Choroid plexus epithelial cell (primary cell): ENCODE data around the gene KIAA0753.
"Not testable (repeated sequence)": the region's sequence is repeated elsewhere in the genome, so short reads cannot be mapped to it uniquely, and the experiment has no call there.

ENCODE experiments used
- DNase-seq: peaks from one replicate; pipeline ENCODE4 v3.0.0-alpha.2; 2010; ENCODE audit warnings: low read depth
- H3K4me3 ChIP-seq: 2 replicates; pipeline ENCODE4 v1.5.1; 2011; ENCODE audit warnings: low read depth, mild to moderate bottlenecking, control low read depth, low read length, moderate library complexity
- CTCF ChIP-seq: conservative IDR thresholded peaks from 2 replicates; pipeline ENCODE4 v1.5.1; 2011; ENCODE audit warnings: low read depth, mild to moderate bottlenecking, control low read depth, inconsistent platforms, low read length, moderate library complexity

Gene KIAA0753

DNA sequence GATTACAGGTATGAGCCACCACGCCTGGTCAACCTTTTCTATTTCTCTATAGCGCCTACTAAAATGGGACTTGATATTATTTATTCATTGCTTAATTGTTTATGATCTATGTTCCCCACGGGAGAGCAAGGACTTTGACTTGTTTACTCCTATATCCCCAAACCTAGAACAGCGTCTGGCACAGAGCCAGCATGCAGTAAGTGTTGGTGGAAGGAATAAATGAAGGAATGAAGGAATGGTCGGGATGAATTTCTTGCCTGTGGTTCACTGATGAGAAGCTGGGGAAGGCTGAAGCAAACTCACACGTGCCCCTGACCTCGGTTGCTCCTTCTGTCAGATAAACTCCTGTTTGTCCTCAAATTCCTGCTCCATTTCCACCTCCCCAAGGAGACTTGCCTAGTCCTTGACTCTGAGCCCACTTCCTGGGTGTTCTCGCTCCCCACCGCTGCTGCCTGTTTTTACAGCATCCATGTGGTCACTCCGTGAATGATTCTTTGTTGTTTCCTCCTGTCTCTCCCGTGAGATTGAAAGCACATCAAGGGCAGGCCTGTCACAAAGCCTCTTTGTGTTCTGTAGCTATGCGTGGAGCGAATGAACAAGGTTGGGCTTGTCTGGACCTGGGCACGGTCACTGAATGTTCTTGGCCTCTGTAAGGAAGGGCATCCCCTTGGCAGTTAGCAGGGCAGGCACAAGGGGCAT, 28.4 kb upstream of the KIAA0753 start:
- H3K4me3 ChIP-seq: no peak overlapping the region
- DNase-seq: no peak
- no peak for TF ChIP-seq CTCF

GRCh38 chr17:6668219-6668618, 27.7 kb upstream of the KIAA0753 start:
- TF ChIP-seq CTCF: no peak
- H3K4me3 ChIP-seq: no peak overlapping the region
- no peak for DNase-seq

DNA sequence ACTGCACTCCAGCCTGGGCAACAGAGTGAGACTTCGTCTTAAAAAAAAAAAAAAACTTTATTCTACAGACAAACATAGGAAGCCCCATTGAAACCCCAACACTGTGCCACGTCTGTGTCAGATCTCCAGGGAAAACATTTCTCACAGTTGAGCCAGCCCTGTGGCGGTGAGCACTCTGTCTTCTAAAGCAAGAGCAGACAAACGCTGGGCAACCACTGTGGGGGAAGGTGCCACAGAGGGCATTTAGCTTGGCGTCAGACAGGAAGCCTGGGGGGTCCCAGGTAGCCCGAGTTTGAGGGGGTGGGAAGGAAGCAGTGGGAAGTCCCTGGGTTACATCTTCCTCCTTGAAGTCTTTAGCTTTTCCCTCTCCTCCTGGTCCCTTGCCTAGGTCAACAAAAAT, 27.0 kb upstream of the KIAA0753 start:
- H3K4me3 ChIP-seq: no peak overlapping the region
- TF ChIP-seq CTCF: no peak
- DNase-seq: no peak

GRCh38 chr17:6666557-6666956, 26.0 kb upstream of the KIAA0753 start:
- no peak for TF ChIP-seq CTCF
- no peak overlapping the region for H3K4me3 ChIP-seq
- DNase-seq: no peak

- TF ChIP-seq CTCF: peak; percentile 99
- peak; percentile 92 for DNase-seq
- no peak overlapping the region for H3K4me3 ChIP-seq
Observed at GRCh38 chr17:6666077-6666521, 25.6 kb upstream of the KIAA0753 start.

DNA sequence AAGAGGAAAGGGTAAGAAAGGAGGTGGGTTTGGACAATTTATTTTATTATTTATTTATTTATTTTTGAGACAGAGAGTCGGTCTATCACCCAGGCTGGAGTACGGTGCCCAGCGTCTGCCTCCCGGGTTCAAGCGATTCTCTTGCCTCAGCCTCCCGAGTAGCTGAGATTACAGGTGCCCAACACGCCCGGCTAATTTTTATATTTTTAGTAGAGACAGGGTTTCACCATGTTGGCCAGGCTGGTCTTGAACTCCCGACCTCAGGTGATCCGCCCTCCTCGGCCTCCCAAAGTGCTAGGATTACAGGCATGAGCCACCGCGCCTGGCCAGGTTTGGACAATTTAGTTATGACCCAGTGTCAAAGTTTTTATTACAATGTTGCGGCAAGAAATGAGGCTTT, 22.7 kb upstream of the KIAA0753 start:
- not testable (repeated sequence) for H3K4me3 ChIP-seq, DNase-seq

DNA sequence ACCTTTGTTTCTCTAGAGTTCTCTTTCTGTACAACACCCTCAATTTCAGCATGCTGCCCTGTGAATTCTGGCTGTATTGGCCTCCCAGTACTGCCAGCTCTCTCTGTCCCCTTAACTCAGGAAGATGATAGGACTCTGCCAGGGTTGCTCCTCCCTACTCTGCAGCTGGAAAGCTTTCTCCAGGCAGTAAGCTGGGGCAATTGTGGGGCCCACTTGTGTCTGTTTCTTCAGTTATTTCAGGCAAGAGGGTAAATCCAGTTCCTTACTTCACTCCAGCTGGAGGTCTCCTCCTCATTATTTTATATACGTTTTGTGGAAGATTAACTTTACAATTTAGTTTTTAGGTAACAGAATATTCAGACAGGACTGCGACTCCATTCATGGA, 20.9 kb upstream of the KIAA0753 start:
- TF ChIP-seq CTCF: no peak
- no peak overlapping the region for H3K4me3 ChIP-seq

More for the DNA sequence above, 20.9 kb upstream of the KIAA0753 start:
- DNase-seq: no peak
